DOHH2 (cell line): Measurements from ENCODE around the gene GOLGA3.

Experiments
- H3F3A ChIP-seq: fragments of 200-600 bp; sonication (generic), shearing (Covaris generic); 2 replicates; pipeline ENCODE4 v1.6.0; 2016; ENCODE audit warnings: antibody characterized with exemption, mild to moderate bottlenecking; ENCODE audit not compliant: control insufficient read depth, insufficient read depth
- H3K27ac ChIP-seq: fragments of 200-600 bp; sonication (generic); 2 replicates; pipeline ENCODE4 v1.5.1; 2014; ENCODE audit warnings: low read depth, mild to moderate bottlenecking, low read length, moderate library complexity
- H3K27me3 ChIP-seq: fragments of 200-600 bp; sonication (generic); 2 replicates; pipeline ENCODE4 v1.6.1; 2014; ENCODE audit warnings: mild to moderate bottlenecking, low read length, mixed read lengths; ENCODE audit not compliant: control insufficient read depth
- H3K36me3 ChIP-seq: fragments of 200-600 bp; sonication (generic); 2 replicates; pipeline ENCODE4 v1.6.1; 2014; ENCODE audit warnings: mild to moderate bottlenecking, low read length, moderate library complexity, mixed read lengths; ENCODE audit not compliant: control insufficient read depth
- H3K4me1 ChIP-seq: fragments of 200-600 bp; sonication (generic); 2 replicates; pipeline ENCODE4 v1.6.1; 2014; ENCODE audit warnings: mild to moderate bottlenecking, low read length, mixed read lengths; ENCODE audit not compliant: control insufficient read depth
- H3K4me2 ChIP-seq: fragments of 200-600 bp; sonication (generic); 2 replicates; pipeline ENCODE4 v1.6.0; 2014; ENCODE audit warnings: mild to moderate bottlenecking, low read length, moderate library complexity
- H3K4me3 ChIP-seq: fragments of 200-600 bp; sonication (generic); 2 replicates; pipeline ENCODE4 v1.5.1; 2014; ENCODE audit warnings: mild to moderate bottlenecking, low read length, mixed read lengths
- H3K79me2 ChIP-seq: fragments of 200-600 bp; sonication (generic); 2 replicates; pipeline ENCODE4 v1.6.1; 2014; ENCODE audit warnings: mild to moderate bottlenecking, low read length, mixed read lengths; ENCODE audit not compliant: control insufficient read depth
- H3K9me2 ChIP-seq: fragments of 200-600 bp; sonication (generic); replicated peaks from 2 replicates; pipeline ENCODE4 v1.6.1; 2014; ENCODE audit warnings: mild to moderate bottlenecking, low read length, mixed read lengths; ENCODE audit not compliant: control insufficient read depth
- H3K9me3 ChIP-seq: fragments of 200-600 bp; sonication (generic); 2 replicates; pipeline ENCODE4 v1.6.1; 2014; ENCODE audit warnings: antibody characterized with exemption, low read length, mixed read lengths; ENCODE audit not compliant: control insufficient read depth, insufficient read depth
- H4K20me1 ChIP-seq: fragments of 200-600 bp; sonication (generic); 2 replicates; pipeline ENCODE4 v1.6.0; 2014; ENCODE audit warnings: low read depth, mild to moderate bottlenecking, antibody characterized with exemption, low read length, moderate library complexity; ENCODE audit not compliant: control insufficient read depth, insufficient read depth
- CTCF ChIP-seq: fragments of 200-600 bp; sonication (generic); IDR thresholded peaks from one replicate; pipeline ENCODE4 v1.5.1; 2014; ENCODE audit warnings: antibody characterized with exemption, mild to moderate bottlenecking, low read depth, low read length; ENCODE audit not compliant: poor library complexity, severe bottlenecking
- EZH2phosphoT487 ChIP-seq: fragments of 200-600 bp; sonication (generic); IDR thresholded peaks from 2 replicates; pipeline ENCODE4 v1.6.1; 2017; ENCODE audit warnings: borderline replicate concordance, mild to moderate bottlenecking, antibody characterized with exemption, low read length, moderate library complexity, mixed read lengths

The GOLGA3 gene

GRCh38 chr12:132773077-132773955 is 55.4 kb downstream of the GOLGA3 start:
- peaks cover 61% of the 10 kb centered on the region for H3K4me1 ChIP-seq
- peaks cover 2% of the 10 kb centered on the region; the same call in 1 of the 2 replicates for H3K9me3 ChIP-seq
- no peak for TF ChIP-seq EZH2phosphoT487
- no peak for TF ChIP-seq CTCF
- peaks cover 88% of the 10 kb centered on the region for H3K36me3 ChIP-seq
- no peaks in the 10 kb centered on the region for H3K27me3 ChIP-seq
- peaks cover 21% of the 10 kb centered on the region for H3K79me2 ChIP-seq
- peak overlapping the region; percentile 95 for H3K27ac ChIP-seq
- no peaks in the 10 kb centered on the region for H4K20me1 ChIP-seq
- H3F3A ChIP-seq, result peaks cover 54% of the 10 kb centered on the region
- peak overlapping the region; percentile 81 for H3K4me3 ChIP-seq
- H3K4me2 ChIP-seq, result peak overlapping the region; percentile 96
- no peaks in the 10 kb centered on the region for H3K9me2 ChIP-seq

GRCh38 chr12:132772606-132773005 is 56.1 kb downstream of the GOLGA3 start:
- Histone ChIP-seq H3K79me2 (peaks cover 21% of the 10 kb centered on the region), H3K9me2 (no peaks in the 10 kb centered on the region), H3K4me1 (peaks cover 68% of the 10 kb centered on the region), H3K9me3 (peaks cover 2% of the 10 kb centered on the region; the same call in 1 of the 2 replicates), H3K36me3 (peaks cover 86% of the 10 kb centered on the region), H3F3A (peaks cover 61% of the 10 kb centered on the region), H3K4me2 (peak overlapping the region; percentile 96), H3K27me3 (no peaks in the 10 kb centered on the region), H3K4me3 (peak overlapping the region; percentile 81), H4K20me1 (no peaks in the 10 kb centered on the region), H3K27ac (peak overlapping the region; percentile 95)
- no peak for TF ChIP-seq EZH2phosphoT487
- TF ChIP-seq CTCF, result no peak

- Histone ChIP-seq H3F3A (peaks cover 70% of the 10 kb centered on the region), H3K9me3 (peaks cover 2% of the 10 kb centered on the region; the same call in 1 of the 2 replicates), H3K4me2 (peak overlapping the region; percentile 96), H3K79me2 (peaks cover 25% of the 10 kb centered on the region), H3K36me3 (peaks cover 78% of the 10 kb centered on the region), H3K4me1 (peaks cover 81% of the 10 kb centered on the region), H3K9me2 (no peaks in the 10 kb centered on the region), H4K20me1 (no peaks in the 10 kb centered on the region), H3K4me3 (peak overlapping the region; percentile 81), H3K27ac (peak overlapping the region; percentile 95), H3K27me3 (no peaks in the 10 kb centered on the region)
- TF ChIP-seq CTCF, result no peak
- no peak for TF ChIP-seq EZH2phosphoT487
Observed at GRCh38 chr12:132771126-132771838, 57.4 kb downstream of the GOLGA3 start.
